PC-9 (cell line): Measurements from ENCODE around the gene INPP5A. TPM values are rescaled to one million over a fixed set of nuclear protein-coding genes. Genes with fewer than 3 reads are reported as not detected.

Source experiments
- BruUV-seq: library from RNA; stranded (reverse); fragments of 400-500 nt; replicated peaks from 2 replicates; lab custom pipeline; 2021; lab: Mats Ljungman, UMichigan
- CTCF ChIA-PET: fragments of 300-600 bp; sonication (Branson Sonifier 250); formaldehyde crosslinking; loops from one replicate; lab custom pipeline; 2022; ENCODE audit warnings: antibody characterized with exemption; lab: Charles Lee
- POLR2A ChIA-PET: fragments of 300-600 bp; sonication (Branson Sonifier 250); formaldehyde crosslinking; loops from one replicate; lab custom pipeline; 2022; ENCODE audit warnings: antibody characterized with exemption; ENCODE audit not compliant: unreplicated experiment; lab: Charles Lee
- DNase-seq, 2 experiments: peaks; one replicate each; pipeline versions ENCODE4 v3.0.0 to v3.0.0-alpha.2; 2015 to 2022; ENCODE audit warnings: mixed read lengths in 1 of 2
- H2AFZ ChIP-seq: fragments of 200-600 bp; sonication (generic); 2 replicates; pipeline ENCODE4 v1.8.1; 2017; ENCODE audit warnings: antibody characterized with exemption
- H3F3A ChIP-seq: fragments of 200-600 bp; sonication (generic); 2 replicates; pipeline ENCODE4 v1.8.1; 2017; ENCODE audit warnings: antibody characterized with exemption, mild to moderate bottlenecking, low read depth; ENCODE audit not compliant: insufficient read depth
- H3K27ac ChIP-seq: fragments of 200-600 bp; sonication (generic); 2 replicates; pipeline ENCODE4 v1.6.1; 2016; ENCODE audit warnings: mixed run types
- H3K27me3 ChIP-seq: fragments of 200-600 bp; sonication (generic); 2 replicates; pipeline ENCODE4 v1.6.1; 2016; ENCODE audit warnings: low read depth, mixed run types; ENCODE audit not compliant: insufficient read depth
- H3K36me3 ChIP-seq: fragments of 200-600 bp; sonication (generic); 2 replicates; pipeline ENCODE4 v1.6.1; 2016; ENCODE audit warnings: low read depth, mixed run types
- H3K4me1 ChIP-seq: fragments of 200-600 bp; sonication (generic); replicated peaks from 2 replicates; pipeline ENCODE4 v1.6.1; 2016; ENCODE audit warnings: mixed run types; ENCODE audit not compliant: insufficient read depth
- H3K4me2 ChIP-seq: fragments of 200-600 bp; sonication (generic); 2 replicates; pipeline ENCODE4 v1.6.1; 2017; ENCODE audit warnings: mixed run types
- H3K4me3 ChIP-seq: fragments of 200-600 bp; sonication (generic); 2 replicates; pipeline ENCODE4 v1.6.1; 2016; ENCODE audit warnings: mixed run types
- H3K79me2 ChIP-seq: fragments of 200-600 bp; sonication (generic); 2 replicates; pipeline ENCODE4 v1.6.1; 2017; ENCODE audit warnings: low read depth, mixed run types
- H3K9me2 ChIP-seq: fragments of 200-600 bp; sonication (generic); 2 replicates; pipeline ENCODE4 v1.8.1; 2017; ENCODE audit warnings: mild to moderate bottlenecking; ENCODE audit not compliant: insufficient read depth
- H3K9me3 ChIP-seq: fragments of 200-600 bp; sonication (generic); 2 replicates; pipeline ENCODE4 v1.8.1; 2016; ENCODE audit warnings: low read depth; ENCODE audit not compliant: insufficient read depth
- H4K20me1 ChIP-seq: fragments of 200-600 bp; sonication (generic); 2 replicates; pipeline ENCODE4 v1.8.1; 2017; ENCODE audit not compliant: insufficient read depth
- CTCF ChIP-seq: fragments of 200-600 bp; sonication (generic); conservative IDR thresholded peaks from 2 replicates; pipeline ENCODE4 v1.6.1; 2017; ENCODE audit warnings: mixed run types, antibody characterized with exemption, mild to moderate bottlenecking, moderate library complexity
- EZH2 ChIP-seq: fragments of 200-600 bp; sonication (generic); IDR thresholded peaks from 2 replicates; pipeline ENCODE4 v1.8.0; 2017; ENCODE audit warnings: antibody characterized with exemption, low read depth
- intact Hi-C: fragments of 100-400 bp; cut with micrococcal nuclease; formaldehyde crosslinking; loops from one replicate; pipeline ENCODE4 v1.10.0; 2022; ENCODE audit not compliant: unreplicated experiment
- total RNA-seq: library from RNA; stranded (reverse); gene quantifications from 2 replicates; pipeline ENCODE4 v1.2.3, GENCODE V29; 2021

INPP5A gene
- total RNA-seq, 1 experiment from 2014 or later, result 18.4 TPM

DNA sequence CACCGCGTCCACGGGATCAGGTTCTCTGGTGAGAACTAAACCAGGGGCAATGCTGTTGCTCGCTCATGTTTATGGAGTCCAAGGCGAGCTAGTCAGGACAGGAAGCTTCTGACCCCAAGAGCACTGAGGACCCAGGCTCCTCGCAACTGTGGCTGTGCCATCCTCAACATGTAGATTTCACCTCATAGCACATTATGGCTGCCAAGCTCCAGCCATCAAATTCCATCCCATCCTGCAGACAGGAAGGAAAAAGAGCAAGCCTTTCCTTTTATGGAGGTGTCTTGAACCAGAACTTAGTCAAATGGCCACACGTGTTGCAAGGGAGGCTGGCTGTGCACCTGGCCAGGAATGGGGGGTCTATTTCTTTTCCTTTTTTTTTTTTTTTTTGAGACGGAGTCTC, 264.5 kb downstream of the INPP5A start:
- Histone ChIP-seq H3K27me3 (peaks cover 3% of the 10 kb centered on the region; the same call in 1 of the 2 replicates), H3K27ac (no peak overlapping the region), H3K9me3 (no peaks in the 10 kb centered on the region), H3K79me2 (no peaks in the 10 kb centered on the region), H3K4me1 (no peaks in the 10 kb centered on the region), H3K9me2 (no peaks in the 10 kb centered on the region), H3K4me3 (no peak overlapping the region), H2AFZ (no peak overlapping the region), H3K4me2 (no peak overlapping the region), H3K36me3 (no peaks in the 10 kb centered on the region), H3F3A (no peaks in the 10 kb centered on the region), H4K20me1 (no peaks in the 10 kb centered on the region)
- POLR2A ChIA-PET, result no interaction called here
- TF ChIP-seq CTCF, result no peak
- TF ChIP-seq EZH2, result no peak
- DNase-seq, result no peak
- BruUV-seq, result no TSS peak
- CTCF ChIA-PET, result no interaction called here
- intact Hi-C loops, result no loop called here

GRCh38 chr10:132802694-132803320, 265.2 kb downstream of the INPP5A start:
- CTCF ChIA-PET, result no interaction called here
- no peak overlapping the region for H3K4me3 ChIP-seq
- intact Hi-C loops, result no loop called here

More at GRCh38 chr10:132802694-132803320, 265.2 kb downstream of the INPP5A start:
- Histone ChIP-seq H3K36me3 (no peaks in the 10 kb centered on the region), H3K9me3 (no peaks in the 10 kb centered on the region), H3K4me2 (no peak overlapping the region), H3K27me3 (peaks cover 3% of the 10 kb centered on the region; the same call in 1 of the 2 replicates), H4K20me1 (no peaks in the 10 kb centered on the region), H3K9me2 (no peaks in the 10 kb centered on the region), H2AFZ (no peak overlapping the region), H3K79me2 (no peaks in the 10 kb centered on the region), H3K4me1 (no peaks in the 10 kb centered on the region), H3F3A (no peaks in the 10 kb centered on the region), H3K27ac (no peak overlapping the region)
- POLR2A ChIA-PET, result interaction anchor here (0.6 kb wide), 1 partner anchor 8 kb away, joined by 4 read pairs; no protein-coding TSS in a partner anchor
- TF ChIP-seq CTCF (no peak), EZH2 (no peak)
- BruUV-seq, result no TSS peak
- DNase-seq, result no peak
